Measurements from ENCODE around the gene KCNMA1. TPM values are rescaled to one million over a fixed set of nuclear protein-coding genes. Genes with fewer than 3 reads are reported as not detected.

The KCNMA1 gene
- total RNA-seq, 1 experiment from 2014 or later: 0.49 TPM

DNA sequence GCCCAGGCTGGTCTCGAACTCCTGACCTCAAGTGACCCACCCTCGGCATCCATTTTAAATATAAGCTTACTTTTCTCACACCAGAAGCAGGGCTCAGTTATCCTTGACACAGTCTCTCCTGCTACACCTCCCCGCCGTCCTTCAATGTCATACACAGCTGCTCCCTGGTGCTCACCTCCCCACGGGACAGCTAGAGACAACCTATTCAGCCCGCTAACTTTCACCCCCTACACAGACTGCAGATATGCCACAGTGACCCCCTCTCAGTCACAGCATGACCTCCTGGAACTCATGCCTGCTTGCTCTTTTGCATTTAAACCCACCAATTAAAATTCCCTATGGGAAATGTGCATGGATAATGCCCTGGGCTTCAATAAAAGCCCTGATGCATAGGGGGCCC is 44.2 kb upstream of the KCNMA1 start:
- CTCF ChIA-PET: interaction anchor here (2.2 kb wide), 1 partner anchor 30 kb away, joined by 5 read pairs; no protein-coding TSS in a partner anchor
- Histone ChIP-seq H2AFZ (ENCODE audit: low read depth, low read length, poor library complexity, severe bottlenecking) (no peak overlapping the region), H3K9ac (ENCODE audit: low read length) (no peak overlapping the region), H3K4me2 (ENCODE audit: low read length) (no peak overlapping the region), H3K27me3 (ENCODE audit: insufficient read depth, low read length) (no peaks in the 10 kb centered on the region; the same call in none of the 2 replicates), H4K20me1 (ENCODE audit: insufficient read depth) (no peaks in the 10 kb centered on the region), H3K4me3 (replicated peaks in 1 of 2; ENCODE audit: low read depth in 1 of 2, low read length in 2 of 2) (no peak overlapping the region), H3K9me2 (ENCODE audit: insufficient read depth) (no peaks in the 10 kb centered on the region), H3K79me2 (ENCODE audit: insufficient read depth, low read length) (no peaks in the 10 kb centered on the region), H3K9me3 (ENCODE audit: control insufficient read depth in 1 of 2, insufficient read depth in 1 of 2, low read depth in 1 of 2, low read length in 2 of 2) (no peaks in the 10 kb centered on the region), H3K4me1 (ENCODE audit: control insufficient read depth in 1 of 2, insufficient read depth in 2 of 2, low read length in 2 of 2) (no peaks in the 10 kb centered on the region), H3K36me3 (ENCODE audit: control insufficient read depth in 1 of 2, insufficient read depth in 2 of 2, low read length in 2 of 2) (no peaks in the 10 kb centered on the region), H3K27ac (ENCODE audit: low read depth, low read length) (no peak overlapping the region)
- RAD21 ChIA-PET (ENCODE audit: low non-redundant PET in 1 of 2, low total read pairs in 2 of 2, uncharacterized antibody in 2 of 2, unreplicated experiment in 2 of 2): no interaction called here
- DNase-seq (ENCODE audit: low read depth, low spot score) (no peak), ATAC-seq (no peak)
- no peak for TF ChIP-seq ZNF274 (IDR thresholded peaks at IDR 0.05; ENCODE audit: low read depth, low read length)
- intact Hi-C loops (cut with micrococcal nuclease): no loop called here
- BruUV-seq (replicated peaks): no TSS peak
- POLR2A ChIA-PET: no interaction called here

DNA sequence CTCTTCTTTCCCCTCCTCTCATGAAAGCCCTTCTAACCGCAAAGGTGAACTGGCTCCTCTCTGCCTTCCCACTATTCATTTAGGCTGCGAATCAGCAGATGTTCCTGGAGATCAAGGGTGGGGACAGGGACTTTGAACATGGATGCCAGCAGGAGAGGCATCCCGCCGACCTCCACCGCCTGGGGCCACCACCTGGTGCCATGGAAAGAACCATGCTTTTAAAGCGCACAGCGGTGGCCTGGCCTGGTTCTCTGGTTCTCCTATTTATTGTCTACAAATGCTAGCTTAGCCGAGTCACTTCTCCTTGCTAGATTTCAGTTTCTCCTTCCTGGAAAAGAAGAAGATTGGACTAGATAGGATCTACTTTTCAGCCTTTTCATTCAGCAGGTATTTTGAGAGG is 43.2 kb upstream of the KCNMA1 start:
- Histone ChIP-seq H3K27ac (ENCODE audit: low read depth, low read length) (no peak overlapping the region), H3K27me3 (ENCODE audit: insufficient read depth, low read length) (no peaks in the 10 kb centered on the region; the same call in none of the 2 replicates), H3K79me2 (ENCODE audit: insufficient read depth, low read length) (no peaks in the 10 kb centered on the region), H2AFZ (ENCODE audit: low read depth, low read length, poor library complexity, severe bottlenecking) (no peak overlapping the region), H3K4me2 (ENCODE audit: low read length) (no peak overlapping the region), H3K4me1 (ENCODE audit: control insufficient read depth in 1 of 2, insufficient read depth in 2 of 2, low read length in 2 of 2) (no peaks in the 10 kb centered on the region), H3K4me3 (replicated peaks in 1 of 2; ENCODE audit: low read depth in 1 of 2, low read length in 2 of 2) (no peak overlapping the region), H3K9ac (ENCODE audit: low read length) (no peak overlapping the region), H3K36me3 (ENCODE audit: control insufficient read depth in 1 of 2, insufficient read depth in 2 of 2, low read length in 2 of 2) (no peaks in the 10 kb centered on the region), H4K20me1 (ENCODE audit: insufficient read depth) (no peaks in the 10 kb centered on the region), H3K9me2 (ENCODE audit: insufficient read depth) (no peaks in the 10 kb centered on the region), H3K9me3 (ENCODE audit: control insufficient read depth in 1 of 2, insufficient read depth in 1 of 2, low read depth in 1 of 2, low read length in 2 of 2) (no peaks in the 10 kb centered on the region)
- POLR2A ChIA-PET: no interaction called here
- RAD21 ChIA-PET (ENCODE audit: low non-redundant PET in 1 of 2, low total read pairs in 2 of 2, uncharacterized antibody in 2 of 2, unreplicated experiment in 2 of 2): no interaction called here
- ATAC-seq (no peak), DNase-seq (ENCODE audit: low read depth, low spot score) (no peak)
- intact Hi-C loops (cut with micrococcal nuclease): no loop called here
- BruUV-seq (replicated peaks): no TSS peak
- CTCF ChIA-PET: interaction anchor here (2.2 kb wide), 1 partner anchor 31 kb away, joined by 5 read pairs; no protein-coding TSS in a partner anchor
- TF ChIP-seq, protein P1, sequence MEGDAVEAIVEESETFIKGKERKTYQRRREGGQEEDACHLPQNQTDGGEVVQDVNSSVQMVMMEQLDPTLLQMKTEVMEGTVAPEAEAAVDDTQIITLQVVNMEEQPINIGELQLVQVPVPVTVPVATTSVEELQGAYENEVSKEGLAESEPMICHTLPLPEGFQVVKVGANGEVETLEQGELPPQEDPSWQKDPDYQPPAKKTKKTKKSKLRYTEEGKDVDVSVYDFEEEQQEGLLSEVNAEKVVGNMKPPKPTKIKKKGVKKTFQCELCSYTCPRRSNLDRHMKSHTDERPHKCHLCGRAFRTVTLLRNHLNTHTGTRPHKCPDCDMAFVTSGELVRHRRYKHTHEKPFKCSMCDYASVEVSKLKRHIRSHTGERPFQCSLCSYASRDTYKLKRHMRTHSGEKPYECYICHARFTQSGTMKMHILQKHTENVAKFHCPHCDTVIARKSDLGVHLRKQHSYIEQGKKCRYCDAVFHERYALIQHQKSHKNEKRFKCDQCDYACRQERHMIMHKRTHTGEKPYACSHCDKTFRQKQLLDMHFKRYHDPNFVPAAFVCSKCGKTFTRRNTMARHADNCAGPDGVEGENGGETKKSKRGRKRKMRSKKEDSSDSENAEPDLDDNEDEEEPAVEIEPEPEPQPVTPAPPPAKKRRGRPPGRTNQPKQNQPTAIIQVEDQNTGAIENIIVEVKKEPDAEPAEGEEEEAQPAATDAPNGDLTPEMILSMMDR (IDR thresholded peaks at IDR 0.05 in 2 of 3, conservative IDR thresholded peaks at IDR 0.05 in 1 of 3; ENCODE audit: borderline replicate concordance in 1 of 3, insufficient read depth in 1 of 3, low read depth in 2 of 3, low read length in 2 of 3): no peak
- TF ChIP-seq EZH2phosphoT487 (IDR thresholded peaks at IDR 0.05; ENCODE audit: borderline replicate concordance): no peak
- TF ChIP-seq ZFX (IDR thresholded peaks at IDR 0.05): no peak
- no peak for TF ChIP-seq CBX3 (IDR thresholded peaks at IDR 0.05; ENCODE audit: low read depth)
- no peak for TF ChIP-seq CEBPB (IDR thresholded peaks at IDR 0.05; ENCODE audit: low read depth)
- TF ChIP-seq JUND (IDR thresholded peaks at IDR 0.05): no peak
- TF ChIP-seq, protein P2, sequence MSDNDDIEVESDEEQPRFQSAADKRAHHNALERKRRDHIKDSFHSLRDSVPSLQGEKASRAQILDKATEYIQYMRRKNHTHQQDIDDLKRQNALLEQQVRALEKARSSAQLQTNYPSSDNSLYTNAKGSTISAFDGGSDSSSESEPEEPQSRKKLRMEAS (IDR thresholded peaks at IDR 0.05): no peak
- no peak for TF ChIP-seq RAD21 (IDR thresholded peaks at IDR 0.05; ENCODE audit: low read depth)
- no peak for TF ChIP-seq SIN3A (IDR thresholded peaks at IDR 0.05; ENCODE audit: low read depth)
- no peak for TF ChIP-seq POLR2AphosphoS5 (IDR thresholded peaks at IDR 0.05; ENCODE audit: low read depth, low read length)
- no peak for TF ChIP-seq POLR2A (IDR thresholded peaks at IDR 0.05; ENCODE audit: borderline replicate concordance, extremely low read depth, insufficient read depth, insufficient read length)
- no peak for TF ChIP-seq ELF1 (IDR thresholded peaks at IDR 0.05; ENCODE audit: borderline replicate concordance, low read depth)
- TF ChIP-seq EZH2 (IDR thresholded peaks at IDR 0.05): no peak
- no peak for TF ChIP-seq EGR1 (IDR thresholded peaks at IDR 0.05; ENCODE audit: low read depth)
- no peak for TF ChIP-seq ZNF274 (IDR thresholded peaks at IDR 0.05; ENCODE audit: low read depth, low read length)
- no peak for TF ChIP-seq YY1 (IDR thresholded peaks at IDR 0.05; ENCODE audit: extremely low read depth, insufficient replicate concordance, low read depth, low read length)

Measured in HCT116 (cell line).